Loucy (cell line): ENCODE data around the gene ATXN7L3.

Experiments used
- H2AFZ ChIP-seq: fragments of 200-600 bp; sonication (generic); 2 replicates; pipeline ENCODE4 v1.6.0; 2016; ENCODE audit warnings: antibody characterized with exemption, mild to moderate bottlenecking, low read length, moderate library complexity
- H3F3A ChIP-seq: fragments of 200-600 bp; 2 replicates; pipeline ENCODE4 v1.6.0; 2016; ENCODE audit warnings: antibody characterized with exemption, low read depth, mild to moderate bottlenecking
- H3K27me3 ChIP-seq: fragments of 200-600 bp; sonication (generic); 2 replicates; pipeline ENCODE4 v1.6.1; 2014; ENCODE audit warnings: low read length, mild to moderate bottlenecking; ENCODE audit not compliant: insufficient read depth, poor library complexity, severe bottlenecking
- H3K36me3 ChIP-seq: fragments of 200-600 bp; sonication (generic); 2 replicates; pipeline ENCODE4 v1.6.1; 2016; ENCODE audit warnings: low read length; ENCODE audit not compliant: insufficient read depth
- H3K4me1 ChIP-seq: fragments of 200-600 bp; sonication (generic); 2 replicates; pipeline ENCODE4 v1.5.1; 2014; ENCODE audit warnings: low read length, mild to moderate bottlenecking; ENCODE audit not compliant: insufficient read depth, poor library complexity, severe bottlenecking
- H3K4me2 ChIP-seq: fragments of 200-600 bp; sonication (generic); 2 replicates; pipeline ENCODE4 v1.6.0; 2014; ENCODE audit warnings: antibody characterized with exemption, low read length, low read depth, mild to moderate bottlenecking; ENCODE audit not compliant: poor library complexity, severe bottlenecking
- H3K4me3 ChIP-seq: fragments of 200-600 bp; sonication (generic); 2 replicates; pipeline ENCODE4 v1.5.1; 2014; ENCODE audit warnings: low read length, mild to moderate bottlenecking, mixed read lengths; ENCODE audit not compliant: poor library complexity, severe bottlenecking
- H3K79me2 ChIP-seq: fragments of 200-600 bp; sonication (generic); 2 replicates; pipeline ENCODE4 v1.6.1; 2014; ENCODE audit warnings: low read length; ENCODE audit not compliant: insufficient read depth
- H3K9ac ChIP-seq: fragments of 200-600 bp; sonication (generic); 2 replicates; pipeline ENCODE4 v1.6.0; 2014; ENCODE audit warnings: mild to moderate bottlenecking, low read depth, low read length, moderate library complexity; ENCODE audit not compliant: poor library complexity, severe bottlenecking
- H3K9me2 ChIP-seq: fragments of 200-600 bp; sonication (generic); replicated peaks from 2 replicates; pipeline ENCODE4 v1.6.1; 2016; ENCODE audit warnings: low read depth, low read length, mixed read lengths
- H3K9me3 ChIP-seq: fragments of 200-600 bp; sonication (generic); 2 replicates; pipeline ENCODE4 v1.6.1; 2014; ENCODE audit warnings: mild to moderate bottlenecking, antibody characterized with exemption, low read length, low read depth; ENCODE audit not compliant: insufficient read depth
- H4K20me1 ChIP-seq: fragments of 200-600 bp; sonication (generic); 2 replicates; pipeline ENCODE4 v1.6.0; 2014; ENCODE audit warnings: antibody characterized with exemption, low read length, mild to moderate bottlenecking; ENCODE audit not compliant: insufficient read depth, poor library complexity, severe bottlenecking
- EZH2phosphoT487 ChIP-seq: fragments of 200-600 bp; IDR thresholded peaks from 2 replicates; pipeline ENCODE4 v1.6.1; 2018; ENCODE audit warnings: antibody characterized with exemption, mild to moderate bottlenecking, moderate library complexity, borderline replicate concordance
- TF ChIP-seq, protein P1 (sequence below): fragments of 200-600 bp; sonication (generic); conservative IDR thresholded peaks from 2 replicates; pipeline ENCODE4 v1.5.1; 2014; ENCODE audit warnings: mild to moderate bottlenecking, antibody characterized with exemption, low read length

The ATXN7L3 gene

DNA sequence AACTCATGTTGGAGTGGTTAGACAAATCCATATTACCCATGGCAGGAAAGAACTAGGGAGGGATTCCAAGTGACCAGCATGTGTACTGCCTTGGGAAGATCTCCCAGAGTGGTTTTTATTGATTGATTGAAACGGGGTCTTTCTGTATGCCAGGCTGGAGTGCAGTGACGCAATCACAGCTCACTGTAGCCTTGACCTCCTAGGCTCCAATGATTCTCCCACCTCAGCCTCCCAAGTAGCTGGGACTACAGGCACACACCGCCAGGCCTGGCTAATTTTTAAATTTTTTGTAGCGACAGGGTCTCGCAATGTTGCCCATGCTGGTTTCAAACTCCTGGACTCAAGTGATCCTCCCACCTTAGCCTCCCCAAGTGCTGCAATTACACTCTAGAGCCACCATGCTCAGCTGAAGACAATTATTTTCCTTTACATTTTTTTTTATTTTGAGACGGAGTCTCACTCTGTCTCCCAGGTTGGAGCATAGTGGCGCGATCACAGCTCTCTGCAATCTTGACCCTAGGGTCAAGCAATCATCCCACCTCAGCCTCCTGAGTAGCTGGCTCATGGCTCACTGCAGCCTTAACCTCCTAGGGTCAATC, 15.4 kb downstream of the ATXN7L3 start:
- no peaks in the 10 kb centered on the region for H3K9me3 ChIP-seq
- peaks cover 9% of the 10 kb centered on the region; the same call in 1 of the 2 replicates for H3K36me3 ChIP-seq
- TF ChIP-seq EZH2phosphoT487, result no peak
- TF ChIP-seq, protein P1, sequence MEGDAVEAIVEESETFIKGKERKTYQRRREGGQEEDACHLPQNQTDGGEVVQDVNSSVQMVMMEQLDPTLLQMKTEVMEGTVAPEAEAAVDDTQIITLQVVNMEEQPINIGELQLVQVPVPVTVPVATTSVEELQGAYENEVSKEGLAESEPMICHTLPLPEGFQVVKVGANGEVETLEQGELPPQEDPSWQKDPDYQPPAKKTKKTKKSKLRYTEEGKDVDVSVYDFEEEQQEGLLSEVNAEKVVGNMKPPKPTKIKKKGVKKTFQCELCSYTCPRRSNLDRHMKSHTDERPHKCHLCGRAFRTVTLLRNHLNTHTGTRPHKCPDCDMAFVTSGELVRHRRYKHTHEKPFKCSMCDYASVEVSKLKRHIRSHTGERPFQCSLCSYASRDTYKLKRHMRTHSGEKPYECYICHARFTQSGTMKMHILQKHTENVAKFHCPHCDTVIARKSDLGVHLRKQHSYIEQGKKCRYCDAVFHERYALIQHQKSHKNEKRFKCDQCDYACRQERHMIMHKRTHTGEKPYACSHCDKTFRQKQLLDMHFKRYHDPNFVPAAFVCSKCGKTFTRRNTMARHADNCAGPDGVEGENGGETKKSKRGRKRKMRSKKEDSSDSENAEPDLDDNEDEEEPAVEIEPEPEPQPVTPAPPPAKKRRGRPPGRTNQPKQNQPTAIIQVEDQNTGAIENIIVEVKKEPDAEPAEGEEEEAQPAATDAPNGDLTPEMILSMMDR, result no peak; the same call in 1 of the 2 replicates
- no peaks in the 10 kb centered on the region for H3K27me3 ChIP-seq
- H3K79me2 ChIP-seq, result peaks cover 69% of the 10 kb centered on the region
- H3K9me2 ChIP-seq, result no peaks in the 10 kb centered on the region
- H3F3A ChIP-seq, result peaks cover 3% of the 10 kb centered on the region; the same call in 1 of the 2 replicates
- H2AFZ ChIP-seq, result no peak overlapping the region
- peak overlapping the region; percentile 100 for H3K4me2 ChIP-seq
- peak overlapping the region; percentile 89 for H3K9ac ChIP-seq
- peaks cover 35% of the 10 kb centered on the region for H3K4me1 ChIP-seq
- H4K20me1 ChIP-seq, result peaks cover 36% of the 10 kb centered on the region
- peak overlapping the region; percentile 95 for H3K4me3 ChIP-seq

DNA sequence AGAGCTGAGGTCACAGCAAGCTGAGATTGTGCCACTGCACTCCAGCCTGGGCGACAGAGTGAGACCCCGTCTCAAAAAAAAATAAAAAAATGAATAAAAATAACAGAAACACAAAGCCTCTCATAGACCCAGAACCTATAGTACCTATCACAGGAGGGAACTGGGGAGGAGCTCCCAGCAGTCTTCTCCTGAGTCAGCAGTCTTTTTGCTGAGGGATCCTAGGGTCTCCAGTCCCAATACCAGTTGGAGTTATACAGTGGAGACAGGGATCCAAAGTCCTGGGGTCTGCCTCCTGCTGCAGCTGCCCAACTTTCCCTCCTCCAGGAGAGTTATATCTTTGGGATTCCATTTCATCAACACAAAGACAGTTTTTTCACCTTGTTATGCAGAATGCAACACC, 16.7 kb downstream of the ATXN7L3 start:
- H3F3A ChIP-seq, result peaks cover 3% of the 10 kb centered on the region; the same call in 1 of the 2 replicates
- H3K9me2 ChIP-seq, result no peaks in the 10 kb centered on the region
- no peaks in the 10 kb centered on the region for H3K27me3 ChIP-seq
- H3K4me1 ChIP-seq, result peaks cover 32% of the 10 kb centered on the region
- TF ChIP-seq EZH2phosphoT487, result no peak
- TF ChIP-seq, protein P1, result no peak
- peaks cover 57% of the 10 kb centered on the region for H3K79me2 ChIP-seq
- H3K9me3 ChIP-seq, result no peaks in the 10 kb centered on the region
- peaks cover 36% of the 10 kb centered on the region for H4K20me1 ChIP-seq
- peaks cover 13% of the 10 kb centered on the region; the same call in 1 of the 2 replicates for H3K36me3 ChIP-seq
- H3K4me2 ChIP-seq, result peak overlapping the region; percentile 100
- no peak overlapping the region for H2AFZ ChIP-seq
- peak overlapping the region; percentile 8 for H3K4me3 ChIP-seq
- H3K9ac ChIP-seq, result peak overlapping the region; percentile 43

GRCh38 chr17:44178133-44178532, 21.6 kb downstream of the ATXN7L3 start:
- Histone ChIP-seq H3K79me2 (peaks cover 16% of the 10 kb centered on the region), H3K4me3 (no peak overlapping the region), H3K4me2 (no peak overlapping the region), H2AFZ (no peak overlapping the region), H3K36me3 (peaks cover 19% of the 10 kb centered on the region; the same call in 1 of the 2 replicates), H4K20me1 (peaks cover 11% of the 10 kb centered on the region), H3K4me1 (peaks cover 7% of the 10 kb centered on the region), H3K9me3 (no peaks in the 10 kb centered on the region), H3F3A (no peaks in the 10 kb centered on the region), H3K9ac (no peak overlapping the region), H3K9me2 (no peaks in the 10 kb centered on the region), H3K27me3 (no peaks in the 10 kb centered on the region)
- TF ChIP-seq EZH2phosphoT487, result no peak

- Histone ChIP-seq H3K4me2 (no peak overlapping the region), H3K4me3 (no peak overlapping the region), H3K9ac (no peak overlapping the region), H3F3A (no peaks in the 10 kb centered on the region), H3K36me3 (peaks cover 19% of the 10 kb centered on the region; the same call in 1 of the 2 replicates), H3K4me1 (peaks cover 6% of the 10 kb centered on the region), H4K20me1 (peaks cover 6% of the 10 kb centered on the region), H3K9me3 (no peaks in the 10 kb centered on the region), H3K9me2 (no peaks in the 10 kb centered on the region), H3K27me3 (no peaks in the 10 kb centered on the region), H2AFZ (no peak overlapping the region), H3K79me2 (peaks cover 11% of the 10 kb centered on the region; the same call in 1 of the 2 replicates)
- TF ChIP-seq, protein P1, result no peak
Observed at GRCh38 chr17:44177640-44178039, 22.0 kb downstream of the ATXN7L3 start.
